Cardiac fibroblast (primary cell): ENCODE data around the gene CLDN9.

Experiments used
- DNase-seq, 2 donors: peaks; one replicate each; pipeline versions ENCODE4 v3.0.0 to v3.0.0-alpha.2; 2010; ENCODE audit warnings: low read depth in 2 of 2
- H3K4me3 ChIP-seq, 2 donors: replicated peaks in 1 of 2; 1 replicate in 1 of 2; 2 replicates in 1 of 2; pipeline ENCODE4 v1.5.1; 2011; ENCODE audit warnings: low read depth in 2 of 2, low read length in 2 of 2, mild to moderate bottlenecking in 2 of 2, moderate library complexity in 1 of 2
- TF ChIP-seq, protein P1 (sequence below): IDR thresholded peaks from one replicate; pipeline ENCODE4 v1.5.1; 2011; ENCODE audit warnings: low read depth, mild to moderate bottlenecking, low read length, inconsistent platforms

CLDN9 gene

DNA sequence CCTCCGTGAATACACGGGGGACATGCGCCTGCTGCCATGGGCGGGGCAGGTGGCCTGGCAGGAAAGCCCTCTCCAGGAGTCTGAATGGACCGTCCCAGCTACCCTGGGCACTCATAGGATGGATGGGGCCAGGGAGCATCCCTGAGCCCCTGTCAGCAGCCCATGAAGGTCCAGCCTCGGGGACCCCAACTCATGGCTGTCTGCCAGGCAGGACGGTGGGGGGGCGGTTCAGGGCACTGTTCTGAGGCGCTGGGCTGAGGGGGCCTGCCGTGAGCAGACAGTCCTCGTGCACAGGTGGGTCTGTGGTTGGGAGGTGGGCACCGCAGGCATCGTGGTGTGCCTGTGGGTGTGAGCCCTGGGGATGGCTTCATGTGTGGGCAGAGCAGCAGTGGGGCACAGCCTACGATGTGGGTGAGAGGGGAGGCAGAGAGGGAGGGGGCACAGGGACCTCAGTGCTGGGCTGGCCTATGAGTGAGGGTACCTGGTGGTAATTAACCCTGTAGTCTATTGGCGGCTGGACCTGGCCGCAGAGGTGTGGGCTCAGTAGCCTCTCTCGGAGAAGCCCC, 26.0 kb upstream of the CLDN9 start:
- DNase-seq: no peak
- TF ChIP-seq, protein P1, sequence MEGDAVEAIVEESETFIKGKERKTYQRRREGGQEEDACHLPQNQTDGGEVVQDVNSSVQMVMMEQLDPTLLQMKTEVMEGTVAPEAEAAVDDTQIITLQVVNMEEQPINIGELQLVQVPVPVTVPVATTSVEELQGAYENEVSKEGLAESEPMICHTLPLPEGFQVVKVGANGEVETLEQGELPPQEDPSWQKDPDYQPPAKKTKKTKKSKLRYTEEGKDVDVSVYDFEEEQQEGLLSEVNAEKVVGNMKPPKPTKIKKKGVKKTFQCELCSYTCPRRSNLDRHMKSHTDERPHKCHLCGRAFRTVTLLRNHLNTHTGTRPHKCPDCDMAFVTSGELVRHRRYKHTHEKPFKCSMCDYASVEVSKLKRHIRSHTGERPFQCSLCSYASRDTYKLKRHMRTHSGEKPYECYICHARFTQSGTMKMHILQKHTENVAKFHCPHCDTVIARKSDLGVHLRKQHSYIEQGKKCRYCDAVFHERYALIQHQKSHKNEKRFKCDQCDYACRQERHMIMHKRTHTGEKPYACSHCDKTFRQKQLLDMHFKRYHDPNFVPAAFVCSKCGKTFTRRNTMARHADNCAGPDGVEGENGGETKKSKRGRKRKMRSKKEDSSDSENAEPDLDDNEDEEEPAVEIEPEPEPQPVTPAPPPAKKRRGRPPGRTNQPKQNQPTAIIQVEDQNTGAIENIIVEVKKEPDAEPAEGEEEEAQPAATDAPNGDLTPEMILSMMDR: no peak
- H3K4me3 ChIP-seq: no peak overlapping the region

GRCh38 chr16:2987286-2987685, 25.4 kb upstream of the CLDN9 start:
- DNase-seq: no peak
- no peak overlapping the region for H3K4me3 ChIP-seq
- TF ChIP-seq, protein P1: no peak

DNA sequence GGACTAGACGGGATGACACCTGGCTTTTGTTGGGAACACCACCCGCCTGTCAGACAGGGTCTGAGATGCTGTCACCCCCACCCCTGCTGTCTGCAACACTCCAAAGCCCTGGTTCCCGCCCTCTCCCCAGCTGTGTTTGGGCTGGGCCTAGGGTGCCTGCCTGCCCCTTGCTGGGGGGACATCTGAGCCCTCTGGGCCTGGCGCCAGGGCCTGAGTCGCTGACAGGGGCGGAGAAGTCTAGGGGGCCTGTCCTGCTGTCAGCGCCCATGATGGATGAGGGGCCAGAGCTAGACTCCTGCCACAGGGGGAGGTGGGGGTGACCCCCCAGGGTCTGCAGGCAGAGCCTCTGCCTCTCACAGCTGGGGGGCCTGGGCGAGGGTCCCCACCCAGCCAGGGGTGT, 24.9 kb upstream of the CLDN9 start:
- no peak overlapping the region for H3K4me3 ChIP-seq
- DNase-seq: no peak
- TF ChIP-seq, protein P1: no peak

DNA sequence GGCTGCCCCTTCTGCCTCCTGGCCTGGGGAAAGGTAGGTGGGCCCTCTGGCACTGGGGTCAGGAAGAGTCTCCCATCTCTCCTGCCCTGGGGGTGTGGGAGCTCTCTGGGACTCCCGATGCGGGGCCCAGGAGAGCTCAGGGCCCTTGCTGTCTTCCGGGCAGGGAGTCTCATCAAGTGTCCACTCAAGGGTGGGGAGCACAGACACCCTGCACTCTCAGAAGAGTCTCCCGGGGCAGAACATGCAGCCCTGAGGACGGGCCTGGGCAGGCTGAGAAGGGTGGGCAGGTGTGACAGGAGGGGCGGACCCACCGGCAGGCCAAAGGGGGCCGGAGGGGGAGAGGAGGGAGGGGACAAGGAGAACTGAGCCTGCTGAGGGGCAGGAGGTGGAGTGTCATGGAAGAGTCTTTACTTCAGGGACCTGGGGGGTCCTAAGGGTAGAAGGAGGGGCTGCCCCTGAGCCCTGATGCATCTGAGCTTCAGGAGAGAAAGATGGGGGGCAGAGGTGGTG, 24.1 kb upstream of the CLDN9 start:
- no peak for DNase-seq
- H3K4me3 ChIP-seq: no peak overlapping the region
- TF ChIP-seq, protein P1: no peak

- DNase-seq: no peak
- TF ChIP-seq, protein P1: no peak
- no peak overlapping the region for H3K4me3 ChIP-seq
These were observed 21.8 kb upstream of the CLDN9 start for GRCh38 chr16:2990891-2991290.

DNA sequence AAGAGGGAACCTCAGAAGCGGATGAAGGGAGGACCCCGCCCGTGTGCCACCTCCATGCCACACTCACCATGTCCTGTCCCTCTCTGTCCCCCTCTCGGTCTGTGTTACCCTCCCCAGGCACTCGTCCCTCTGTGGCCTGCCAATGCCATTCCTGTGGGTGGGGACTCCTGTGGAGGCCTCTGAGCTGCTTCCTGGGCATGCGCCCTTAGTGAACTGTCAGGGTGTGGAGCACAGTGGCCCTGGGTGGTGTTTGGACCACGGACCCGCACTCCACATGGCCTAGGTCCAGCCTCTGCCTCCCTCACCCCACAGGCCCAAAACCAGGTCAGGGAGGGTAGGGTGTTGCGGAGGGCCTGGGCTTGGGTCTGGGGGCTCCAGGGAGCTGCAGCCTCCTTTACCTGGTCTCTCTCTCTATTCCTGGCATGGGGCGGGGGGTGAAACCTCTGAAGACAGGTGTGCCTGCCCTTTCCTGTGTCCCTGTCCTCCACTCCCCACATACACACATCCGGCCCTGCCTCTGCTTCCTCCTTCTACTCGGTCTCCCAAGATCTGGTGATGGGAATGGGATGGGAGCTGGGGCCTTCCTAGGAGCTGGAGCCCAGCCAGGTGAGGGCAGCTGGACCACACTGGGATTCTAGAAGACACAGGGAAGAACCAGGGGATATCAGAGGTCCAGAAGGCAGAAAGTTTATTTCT, 21.0 kb upstream of the CLDN9 start:
- H3K4me3 ChIP-seq: no peak overlapping the region
- TF ChIP-seq, protein P1: no peak
- DNase-seq: no peak
